Suprapubic skin (tissue), 4 donors: Measurements from ENCODE around the gene DIP2C. TPM values are rescaled to one million over a fixed set of nuclear protein-coding genes. Genes with fewer than 3 reads are reported as not detected.
A peak's percentile ranks its signal among the peaks of the same experiment; 100 is the strongest.

Experiments
- DNase-seq, 2 donors: peaks; one replicate each; pipeline ENCODE4 v3.0.0-alpha.2; 2019; ENCODE audit warnings: low spot score in 2 of 2
- H3K27ac ChIP-seq: fragments of 200-600 bp; sonication (generic); one replicate; pipeline ENCODE4 v1.5.1; 2019
- H3K27me3 ChIP-seq: fragments of 200-600 bp; sonication (generic); one replicate; pipeline ENCODE4 v1.5.1; 2019
- H3K36me3 ChIP-seq: fragments of 200-600 bp; sonication (generic); one replicate; pipeline ENCODE4 v1.5.1; 2019
- H3K4me1 ChIP-seq: fragments of 200-600 bp; sonication (generic); one replicate; pipeline ENCODE4 v1.5.1; 2019
- H3K4me3 ChIP-seq: fragments of 200-600 bp; sonication (generic); one replicate; pipeline ENCODE4 v1.5.1; 2019; ENCODE audit warnings: mild to moderate bottlenecking
- H3K9me3 ChIP-seq: fragments of 200-600 bp; sonication (generic); one replicate; pipeline ENCODE4 v1.5.1; 2019
- CTCF ChIP-seq, 2 donors: fragments of 200-600 bp in 1 of 2; fragments of 450-650 bp in 1 of 2; sonication (generic) in 1 of 2; IDR thresholded peaks; one replicate each; pipeline ENCODE4 v1.5.1; 2016 to 2019; ENCODE audit warnings: antibody characterized with exemption in 2 of 2, mild to moderate bottlenecking in 1 of 2, moderate library complexity in 1 of 2
- EP300 ChIP-seq: sonication (generic); formaldehyde crosslinking; IDR thresholded peaks from one replicate; pipeline ENCODE4 v1.6.1; 2017; ENCODE audit warnings: antibody characterized with exemption
- POLR2A ChIP-seq, 2 donors: fragments of 450-650 bp; IDR thresholded peaks; one replicate each; pipeline ENCODE4 v1.6.1; 2017; ENCODE audit warnings: antibody characterized with exemption in 2 of 2, mild to moderate bottlenecking in 2 of 2, moderate library complexity in 2 of 2
- POLR2AphosphoS5 ChIP-seq, 3 donors: sonication (generic); formaldehyde crosslinking; IDR thresholded peaks; one replicate each; pipeline ENCODE4 v1.6.1; 2017; ENCODE audit warnings: antibody characterized with exemption in 3 of 3
- WGBS: methylation state at CpG from one replicate; pipeline ENCODE4 v1.1.5; 2018; 5-methylcytosine and 5-hydroxymethylcytosine counted together
- total RNA-seq, 4 donors: library from RNA; depleted of rRNA; stranded (reverse); fragments of >200 nt; gene quantifications; one replicate each; pipeline ENCODE4 v1.1.0, GENCODE V29; 2016

The DIP2C gene
- total RNA-seq, 4 donors from 2014 or later, result 6.7 to 23.3 (median 14.7) TPM

DNA sequence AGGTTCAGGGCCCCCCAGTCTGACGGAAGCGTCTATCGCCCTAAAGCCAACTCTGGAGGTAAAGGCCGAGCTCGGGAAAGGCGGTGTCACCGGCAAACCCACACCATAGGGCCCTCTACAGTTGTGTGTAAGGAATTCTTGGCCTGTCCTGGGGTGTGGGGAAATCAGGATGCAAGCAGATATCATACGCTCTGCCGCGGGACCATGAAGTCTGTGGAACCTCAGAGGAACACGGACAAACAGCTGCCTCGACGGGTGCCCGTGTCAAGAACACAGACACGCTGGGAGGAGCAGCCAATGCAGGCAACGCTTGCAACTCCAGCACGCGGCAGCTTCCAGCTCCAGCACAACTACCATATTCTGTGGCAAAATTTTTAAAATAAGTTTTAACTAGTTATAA lies 157.9 kb downstream of the DIP2C start:
- no peaks in the 10 kb centered on the region for H3K36me3 ChIP-seq
- no peak overlapping the region for H3K4me3 ChIP-seq
- 87% methylated on average over 15 of the region's 18 CpGs for whole genome bisulfite sequencing
- TF ChIP-seq CTCF (IDR thresholded peaks at IDR 0.05) (no peak), EP300 (no peak), POLR2AphosphoS5 (IDR thresholded peaks at IDR 0.05) (no peak), POLR2A (IDR thresholded peaks at IDR 0.05) (no peak)
- H3K4me1 ChIP-seq, result no peaks in the 10 kb centered on the region
- no peak overlapping the region for H3K27ac ChIP-seq
- H3K9me3 ChIP-seq, result no peaks in the 10 kb centered on the region
- peak in 1 of 2 donors; percentile 60 for DNase-seq
- no peaks in the 10 kb centered on the region for H3K27me3 ChIP-seq

GRCh38 chr10:530717-531116 lies 158.8 kb downstream of the DIP2C start:
- no peaks in the 10 kb centered on the region for H3K4me1 ChIP-seq
- peak in 1 of 2 donors; percentile 40 for DNase-seq
- H3K27me3 ChIP-seq, result no peaks in the 10 kb centered on the region
- H3K4me3 ChIP-seq, result no peak overlapping the region
- H3K27ac ChIP-seq, result no peak overlapping the region
- no peak for TF ChIP-seq POLR2AphosphoS5 (IDR thresholded peaks at IDR 0.05)
- no peaks in the 10 kb centered on the region for H3K36me3 ChIP-seq
- no peaks in the 10 kb centered on the region for H3K9me3 ChIP-seq
- WGBS, result 92% methylated on average over 16 of the region's 16 CpGs

- TF ChIP-seq POLR2A (IDR thresholded peaks at IDR 0.05) (no peak), CTCF (IDR thresholded peaks at IDR 0.05) (no peak), EP300 (no peak), POLR2AphosphoS5 (IDR thresholded peaks at IDR 0.05) (no peak)
- Histone ChIP-seq H3K4me3 (no peak overlapping the region), H3K36me3 (no peaks in the 10 kb centered on the region), H3K4me1 (no peaks in the 10 kb centered on the region), H3K9me3 (no peaks in the 10 kb centered on the region), H3K27ac (no peak overlapping the region), H3K27me3 (no peaks in the 10 kb centered on the region)
- no peak for DNase-seq
- WGBS, result 89% methylated on average over 26 of the region's 27 CpGs
Observed at GRCh38 chr10:529468-530230, 159.8 kb downstream of the DIP2C start.

DNA sequence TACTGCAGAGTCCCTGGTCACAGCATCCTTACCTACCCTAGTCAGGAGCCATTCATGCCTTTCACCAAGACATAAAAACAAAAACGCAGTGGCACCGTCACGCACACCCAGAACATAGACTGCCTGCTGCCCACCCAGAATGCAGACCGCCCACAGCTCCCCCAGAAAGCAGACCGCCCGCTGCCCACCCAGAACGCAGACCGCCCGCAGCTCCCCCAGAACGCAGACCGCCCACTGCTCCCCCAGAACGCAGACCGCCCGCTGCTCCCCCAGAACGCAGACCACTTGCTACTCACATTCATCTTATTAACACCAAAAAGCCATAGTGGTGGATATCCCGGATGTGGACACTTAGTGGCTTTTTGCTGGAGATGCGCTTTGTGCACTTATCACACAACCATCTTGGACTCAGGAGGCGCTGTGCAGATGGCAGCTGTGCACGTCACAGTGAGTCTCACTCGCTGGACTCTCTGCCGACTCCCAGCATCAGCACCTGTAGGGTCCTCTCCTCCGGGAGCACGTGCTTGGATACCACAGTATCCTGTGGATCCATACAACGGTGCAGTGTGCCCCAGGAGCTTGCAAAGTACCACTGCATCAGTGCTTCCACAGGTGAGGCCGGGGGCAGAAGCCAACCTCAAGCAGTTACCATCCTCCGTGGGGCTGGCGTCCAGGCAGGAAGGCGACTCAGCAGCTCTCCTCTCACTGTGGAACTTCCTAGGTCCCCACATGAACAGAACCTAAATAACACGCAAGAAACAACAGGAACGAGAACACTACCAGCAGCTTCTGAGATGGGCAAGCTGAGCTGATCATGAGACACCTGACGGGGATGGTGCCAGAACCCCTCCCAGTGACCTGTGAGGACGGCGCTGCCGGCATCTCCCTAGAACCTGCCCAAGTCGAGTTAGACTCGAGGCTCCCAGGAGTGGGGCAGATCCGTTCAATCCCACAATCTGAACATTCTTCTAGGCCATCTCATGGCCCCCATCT lies 161.0 kb downstream of the DIP2C start:
- no peaks in the 10 kb centered on the region for H3K36me3 ChIP-seq
- no peak overlapping the region for H3K27ac ChIP-seq
- H3K4me1 ChIP-seq, result peaks cover 3% of the 10 kb centered on the region
- TF ChIP-seq POLR2AphosphoS5 (IDR thresholded peaks at IDR 0.05) (no peak), POLR2A (IDR thresholded peaks at IDR 0.05) (no peak), EP300 (no peak), CTCF (IDR thresholded peaks at IDR 0.05) (no peak)
- no peaks in the 10 kb centered on the region for H3K9me3 ChIP-seq
- WGBS, result 90% methylated on average over 36 of the region's 37 CpGs
- no peak overlapping the region for H3K4me3 ChIP-seq
- no peak for DNase-seq
- no peaks in the 10 kb centered on the region for H3K27me3 ChIP-seq

DNA sequence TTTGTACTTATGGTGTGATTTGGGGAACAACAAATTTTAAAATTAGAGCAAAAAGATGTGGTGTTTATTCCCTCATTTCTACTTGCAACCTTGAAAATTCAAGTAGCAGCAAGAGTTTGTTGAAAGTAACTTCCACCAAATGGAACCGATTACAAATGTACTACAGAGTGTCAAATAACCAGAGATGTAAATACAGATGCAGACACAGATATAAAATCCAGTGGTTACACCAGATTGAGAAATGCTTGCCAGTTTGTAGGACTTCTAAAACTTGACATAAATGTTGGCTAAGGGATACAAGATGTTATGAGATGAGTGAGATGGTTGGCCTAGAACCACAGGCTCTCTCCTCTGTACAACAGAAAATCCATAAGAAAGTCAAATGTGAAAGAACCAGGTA lies 162.1 kb downstream of the DIP2C start:
- H3K27me3 ChIP-seq, result no peaks in the 10 kb centered on the region
- TF ChIP-seq POLR2A (IDR thresholded peaks at IDR 0.05) (no peak), POLR2AphosphoS5 (IDR thresholded peaks at IDR 0.05) (no peak), CTCF (IDR thresholded peaks at IDR 0.05) (no peak), EP300 (no peak)
- WGBS, result 63% methylated on average over 1 of the region's 1 CpG
- no peaks in the 10 kb centered on the region for H3K9me3 ChIP-seq
- no peak for DNase-seq
- peaks cover 3% of the 10 kb centered on the region for H3K4me1 ChIP-seq
- no peaks in the 10 kb centered on the region for H3K36me3 ChIP-seq
- no peak overlapping the region for H3K4me3 ChIP-seq
- H3K27ac ChIP-seq, result no peak overlapping the region
